HL-60/S4 treated with retinoic acid at 250 ng/mL for 4 days and 3 days (cell line): ENCODE measurements around the gene GORASP1.

Experiments used
- in situ Hi-C: fragments of 300-500 bp; cut with MboI; formaldehyde crosslinking; loops from 2 replicates; pipeline ENCODE4 v1.7.0; 2022; ENCODE audit warnings: low sequenced_read_pairs

Gene GORASP1

DNA sequence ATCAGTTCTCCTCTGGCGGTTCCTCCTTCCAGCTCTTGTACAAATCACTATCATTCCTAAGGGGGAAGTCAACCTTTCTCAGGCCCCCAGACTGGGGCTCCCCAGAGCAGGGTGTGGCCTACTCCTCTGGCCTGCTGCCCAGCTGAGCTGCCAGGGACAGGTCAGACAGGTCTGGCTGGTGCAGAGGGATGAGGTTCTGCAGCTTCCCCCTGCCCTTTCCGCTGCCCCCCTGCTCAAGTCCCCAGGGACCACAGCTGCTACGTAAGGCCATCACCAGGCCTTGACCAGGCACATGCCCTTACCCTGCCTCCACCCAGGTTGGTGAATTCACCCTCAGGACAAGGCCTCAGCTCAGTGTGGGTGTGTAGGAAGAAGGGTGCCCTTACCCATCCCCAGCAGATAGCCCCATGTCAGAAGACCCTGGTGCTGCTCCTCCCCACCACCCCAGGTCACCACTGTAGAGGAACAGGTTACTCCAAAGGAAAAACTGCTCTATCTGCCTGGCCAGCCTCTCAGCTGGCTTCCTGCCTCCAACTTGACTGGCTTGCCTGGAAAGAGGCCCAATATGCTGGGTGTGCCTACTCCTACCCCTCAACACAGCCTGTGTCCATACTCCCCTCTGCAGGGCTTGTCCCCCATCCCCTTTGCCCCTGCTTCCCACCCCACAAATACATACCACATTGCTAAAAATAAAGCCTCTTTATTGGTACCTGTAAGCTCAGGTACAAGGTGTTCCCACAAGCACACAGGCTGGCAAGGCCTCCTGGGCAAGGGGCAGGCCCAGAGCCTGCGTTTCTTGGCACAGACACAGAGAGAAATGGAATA lies 34.0 kb upstream of the GORASP1 start:
- in situ Hi-C loops = no loop called here

GRCh38 chr3:39140341-39140971 lies 33.0 kb upstream of the GORASP1 start:
- in situ Hi-C loops = no loop called here

DNA sequence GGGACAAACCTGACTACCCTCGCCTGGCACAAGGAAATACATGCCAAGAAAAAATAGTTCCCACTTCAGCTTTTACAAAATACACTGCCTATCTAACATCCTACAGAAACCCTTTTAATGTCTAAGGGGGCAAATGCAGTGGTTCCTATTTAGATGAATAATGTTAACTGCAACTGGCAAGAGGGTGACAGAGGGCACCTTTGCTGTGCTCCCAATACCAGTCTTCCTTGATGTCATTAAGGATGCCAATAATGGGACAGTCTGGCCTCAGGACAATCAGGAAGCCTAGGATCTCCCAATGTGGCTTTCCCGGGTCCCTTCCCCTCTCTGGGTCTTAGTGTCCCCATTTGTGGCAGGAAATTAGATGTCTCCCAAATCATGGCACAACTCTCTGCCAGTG lies 32.0 kb upstream of the GORASP1 start:
- in situ Hi-C loops = no loop called here

GRCh38 chr3:39138804-39139415 lies 31.5 kb upstream of the GORASP1 start:
- in situ Hi-C loops = no loop called here

DNA sequence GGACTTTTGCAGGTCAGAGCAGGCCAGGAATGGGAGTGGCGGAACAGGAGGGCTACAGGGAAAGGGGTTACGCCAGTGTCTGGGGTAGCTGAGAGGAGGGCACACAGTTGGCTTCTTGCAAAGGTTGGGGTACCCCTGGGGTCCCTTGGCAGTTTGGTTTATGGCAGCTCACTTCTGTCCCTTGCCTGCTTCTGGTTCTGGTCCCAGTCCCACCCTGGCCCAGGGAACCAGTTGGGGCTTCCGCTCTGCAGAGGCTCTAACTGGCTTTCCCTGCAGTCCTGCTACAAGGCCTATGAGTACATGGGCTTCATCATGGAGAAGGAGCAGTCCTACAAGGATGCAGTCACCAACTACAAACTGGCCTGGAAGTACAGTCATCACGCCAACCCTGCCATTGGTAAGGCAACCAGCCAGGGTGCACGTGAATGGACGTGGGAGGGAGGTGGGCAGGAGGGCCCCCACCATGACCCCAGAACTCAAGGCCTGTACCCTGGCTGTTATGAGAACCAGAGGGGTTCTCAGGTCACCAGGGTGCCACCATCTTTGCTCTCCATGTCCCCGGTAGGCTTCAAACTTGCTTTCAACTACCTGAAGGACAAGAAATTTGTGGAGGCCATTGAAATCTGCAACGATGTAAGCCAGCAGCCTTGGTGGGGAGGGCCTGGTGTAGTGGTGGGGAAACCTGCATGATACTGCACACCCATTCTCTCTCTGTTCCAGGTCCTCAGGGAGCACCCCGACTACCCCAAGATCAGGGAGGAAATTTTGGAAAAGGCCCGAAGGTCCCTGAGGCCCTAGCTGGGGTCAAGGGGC lies 30.8 kb upstream of the GORASP1 start:
- in situ Hi-C loops = no loop called here

DNA sequence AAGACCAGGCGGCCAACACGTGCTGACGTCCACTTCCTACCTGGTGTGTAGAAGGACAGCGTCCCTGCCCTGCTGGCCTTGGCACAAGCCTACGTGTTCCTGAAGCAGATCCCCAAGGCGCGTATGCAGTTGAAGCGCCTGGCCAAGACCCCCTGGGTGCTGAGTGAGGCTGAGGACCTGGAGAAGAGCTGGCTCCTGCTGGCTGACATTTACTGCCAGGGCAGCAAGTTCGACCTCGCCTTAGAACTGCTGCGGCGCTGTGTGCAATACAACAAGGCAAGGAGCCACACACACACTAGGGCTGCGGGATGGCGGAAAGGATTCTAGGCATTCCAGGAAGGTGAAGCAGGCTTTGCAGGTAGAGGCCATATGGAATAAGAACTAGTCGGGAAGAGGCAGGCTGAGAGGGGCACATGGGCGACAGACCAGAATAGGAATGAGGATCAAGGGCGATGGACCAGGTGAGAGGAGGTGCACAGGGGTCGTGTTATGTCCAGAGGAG lies 30.1 kb upstream of the GORASP1 start:
- in situ Hi-C loops = no loop called here

GRCh38 chr3:39136533-39137434 lies 29.4 kb upstream of the GORASP1 start:
- in situ Hi-C loops = no loop called here

- in situ Hi-C loops = no loop called here
Observed at GRCh38 chr3:39135170-39135805, 27.9 kb upstream of the GORASP1 start.

GRCh38 chr3:39134305-39134704 lies 26.9 kb upstream of the GORASP1 start:
- in situ Hi-C loops = no loop called here

DNA sequence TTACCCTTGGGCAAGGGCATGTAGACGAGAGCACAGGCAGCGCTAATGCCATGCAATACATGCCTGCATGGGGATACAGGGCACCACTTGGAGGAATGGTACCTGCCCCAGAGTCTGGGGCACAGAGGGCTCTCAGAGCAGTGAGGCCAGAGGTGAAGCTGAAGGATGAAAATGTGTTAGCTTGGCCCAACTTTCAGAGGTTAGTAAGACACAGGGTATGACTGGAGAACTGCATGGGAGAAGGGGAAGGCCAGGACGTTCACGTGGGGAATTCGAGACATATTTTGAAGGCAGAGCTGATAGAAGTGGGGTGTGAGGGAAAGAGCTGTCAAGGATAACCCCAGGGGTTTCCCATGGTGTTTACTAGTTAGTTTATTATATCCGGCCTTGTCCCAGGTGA lies 26.4 kb upstream of the GORASP1 start:
- in situ Hi-C loops = no loop called here

DNA sequence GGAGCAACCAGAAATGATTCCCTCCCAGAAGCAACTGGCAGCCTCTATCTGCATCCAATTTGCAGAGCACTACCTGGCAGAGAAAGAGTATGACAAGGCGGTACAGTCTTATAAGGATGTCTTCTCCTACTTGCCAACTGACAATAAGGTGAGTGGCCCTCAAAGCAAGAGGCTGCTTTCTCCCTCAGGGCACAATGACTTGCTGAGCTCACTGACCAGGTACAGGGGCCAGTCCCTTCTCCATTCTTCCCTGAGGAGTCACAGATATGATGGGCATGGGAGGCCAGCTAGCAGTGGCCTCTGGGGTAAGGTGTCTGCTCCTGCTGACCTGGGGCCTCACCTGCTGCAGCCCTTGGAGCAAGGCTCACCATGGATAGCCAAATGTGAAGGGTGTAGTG lies 25.7 kb upstream of the GORASP1 start:
- in situ Hi-C loops = no loop called here

DNA sequence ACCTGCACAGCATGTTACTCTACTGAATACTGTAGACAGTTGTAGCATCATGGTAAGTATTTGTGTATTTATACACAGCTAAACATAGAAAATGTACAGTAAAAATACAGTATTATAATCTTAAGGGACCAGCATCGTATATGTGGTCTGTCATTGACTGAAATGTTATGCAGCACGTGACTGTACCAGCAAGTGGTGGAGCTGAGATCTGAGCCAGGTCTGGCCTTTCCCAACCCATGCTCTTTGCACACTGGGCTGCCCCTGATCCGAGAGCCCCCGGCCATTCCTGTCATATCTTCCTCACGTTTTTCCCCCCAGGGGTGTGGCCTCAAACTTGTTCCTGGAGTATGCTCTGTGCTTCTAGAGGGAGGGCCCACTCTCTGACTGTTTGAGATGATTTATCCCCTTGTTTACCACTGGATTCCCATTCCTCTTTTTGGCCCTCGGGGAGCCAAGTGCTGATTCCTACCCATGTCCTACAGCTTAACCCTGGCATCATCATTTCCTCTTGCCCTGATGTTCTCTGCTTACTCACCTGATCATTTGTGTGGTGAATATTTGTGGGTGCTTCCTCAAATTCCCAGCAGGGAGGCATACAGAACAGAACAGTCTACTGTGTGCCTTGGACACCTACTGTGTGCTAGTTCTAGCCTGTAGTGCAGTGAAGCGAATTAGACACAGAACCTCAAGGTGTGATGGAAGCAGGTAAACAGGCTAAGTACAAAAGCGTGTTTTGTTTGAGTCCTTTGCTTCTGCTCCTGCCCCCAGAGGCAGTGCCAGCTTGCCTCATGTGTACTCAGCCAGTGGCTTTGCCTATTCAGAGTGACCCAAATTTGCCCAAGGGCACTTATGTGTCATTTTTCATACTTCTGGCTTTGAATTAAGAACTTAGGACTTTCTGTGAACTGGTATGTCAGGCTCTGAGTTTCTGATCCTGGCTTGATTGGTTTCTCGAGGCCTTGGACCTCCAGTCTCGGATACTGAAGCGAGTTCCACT lies 25.0 kb upstream of the GORASP1 start:
- in situ Hi-C loops = no loop called here

DNA sequence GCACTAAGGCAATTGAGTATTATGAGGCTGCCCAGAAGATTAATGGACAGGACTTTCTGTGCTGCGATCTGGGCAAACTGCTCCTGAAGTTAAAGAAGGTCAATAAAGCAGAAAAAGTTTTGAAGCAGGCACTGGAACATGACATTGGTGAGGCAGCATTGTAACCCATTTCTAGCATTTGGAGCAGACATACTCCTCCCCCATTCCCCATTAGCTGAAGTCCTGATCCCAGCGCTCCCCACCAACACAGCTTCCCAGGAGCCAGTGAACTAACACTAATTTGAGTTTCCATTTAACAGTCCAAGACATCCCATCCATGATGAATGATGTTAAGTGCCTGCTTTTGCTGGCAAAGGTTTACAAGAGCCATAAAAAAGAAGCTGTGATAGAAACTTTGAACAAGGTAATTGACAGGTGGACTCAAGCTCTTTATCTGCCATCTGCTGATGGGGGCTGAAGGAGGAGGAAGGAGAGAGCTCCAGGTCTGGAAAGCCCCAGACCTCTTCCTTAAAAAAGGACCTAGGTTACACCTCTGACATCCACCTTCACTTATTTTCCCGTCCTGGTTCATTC lies 23.4 kb upstream of the GORASP1 start:
- in situ Hi-C loops = no loop called here

- in situ Hi-C loops = no loop called here
Observed at GRCh38 chr3:39130026-39130425, 22.6 kb upstream of the GORASP1 start.

DNA sequence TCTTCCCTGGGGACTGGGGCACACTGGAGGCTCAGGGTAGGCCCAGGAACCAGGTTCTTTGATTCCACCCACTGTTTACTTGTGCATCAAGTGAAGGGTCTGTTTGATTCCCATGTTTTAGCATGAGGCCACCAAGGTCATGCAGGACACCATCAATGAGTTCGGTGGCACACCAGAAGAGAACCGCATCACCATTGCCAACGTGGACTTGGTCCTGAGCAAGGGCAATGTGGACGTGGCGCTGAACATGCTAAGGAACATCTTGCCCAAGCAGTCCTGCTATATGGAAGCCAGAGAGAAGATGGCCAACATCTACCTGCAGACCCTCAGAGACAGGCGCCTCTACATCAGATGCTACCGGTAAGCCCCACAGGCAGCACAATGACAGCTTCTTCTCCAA lies 21.5 kb upstream of the GORASP1 start:
- in situ Hi-C loops = no loop called here

- in situ Hi-C loops = no loop called here
Observed at GRCh38 chr3:39127908-39128304, 20.5 kb upstream of the GORASP1 start.

GRCh38 chr3:39127269-39127907 lies 20.0 kb upstream of the GORASP1 start:
- in situ Hi-C loops = no loop called here
